Gastrocnemius medialis (tissue), 4 donors: Measurements from ENCODE around the gene SUPT5H.

Experiments used
- POLR2A ChIP-seq, 2 donors: fragments of 450-650 bp; IDR thresholded peaks; one replicate each; pipeline ENCODE4 v1.6.1; 2017; ENCODE audit warnings: antibody characterized with exemption in 2 of 2, mild to moderate bottlenecking in 2 of 2, moderate library complexity in 2 of 2
- TF ChIP-seq, protein P1 (sequence below), 5 experiments: fragments of 450-650 bp in 3 of 5; fragments of 200-600 bp in 2 of 5; sonication (generic) in 2 of 5; IDR thresholded peaks in 4 of 5; conservative IDR thresholded peaks in 1 of 5; 1 replicate in 4 of 5; 2 replicates in 1 of 5; pipeline ENCODE4 v1.5.1; 2016 to 2019; ENCODE audit warnings: antibody characterized with exemption in 5 of 5, mild to moderate bottlenecking in 3 of 5, moderate library complexity in 3 of 5

DNA sequence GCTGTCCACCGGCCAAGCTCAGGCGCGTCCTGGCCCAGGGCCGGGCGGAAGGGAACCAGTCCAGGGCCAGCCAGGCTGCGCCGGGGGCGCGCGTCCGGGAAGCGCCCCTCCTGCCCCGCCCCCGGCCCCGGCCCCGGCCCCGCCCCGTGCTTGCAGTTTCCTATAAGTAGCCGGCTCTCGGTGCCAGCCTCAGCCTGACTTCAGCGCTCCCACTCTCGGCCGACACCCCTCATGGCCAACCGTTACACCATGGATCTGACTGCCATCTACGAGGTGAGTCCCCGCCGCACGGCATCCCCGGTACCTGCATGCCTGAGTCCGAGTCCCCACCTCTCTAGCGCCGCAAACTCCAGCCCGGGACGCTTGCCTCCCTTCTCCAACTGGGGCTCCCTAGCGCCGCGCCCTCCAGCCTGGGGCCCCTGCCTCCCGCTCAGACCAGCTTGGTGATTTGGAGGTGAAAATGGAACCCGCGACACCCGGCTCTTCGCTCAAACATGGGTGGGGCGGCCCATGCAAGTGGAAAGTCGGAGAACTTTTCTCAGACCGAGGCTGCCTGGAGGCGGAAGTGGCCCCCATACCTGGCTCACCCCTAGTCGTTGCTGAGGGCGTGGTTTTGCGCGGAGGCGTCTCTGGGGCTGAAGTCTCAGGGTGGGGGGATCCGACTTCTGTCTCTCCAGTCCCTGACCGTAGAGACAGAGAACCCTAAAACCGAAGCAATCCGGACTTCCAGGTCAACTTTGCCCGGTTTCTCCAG, 38.5 kb upstream of the SUPT5H start, which contains the start of gene ZFP36:
- TF ChIP-seq POLR2A (IDR thresholded peaks at IDR 0.05), result peak; percentile 97
- TF ChIP-seq, protein P1, sequence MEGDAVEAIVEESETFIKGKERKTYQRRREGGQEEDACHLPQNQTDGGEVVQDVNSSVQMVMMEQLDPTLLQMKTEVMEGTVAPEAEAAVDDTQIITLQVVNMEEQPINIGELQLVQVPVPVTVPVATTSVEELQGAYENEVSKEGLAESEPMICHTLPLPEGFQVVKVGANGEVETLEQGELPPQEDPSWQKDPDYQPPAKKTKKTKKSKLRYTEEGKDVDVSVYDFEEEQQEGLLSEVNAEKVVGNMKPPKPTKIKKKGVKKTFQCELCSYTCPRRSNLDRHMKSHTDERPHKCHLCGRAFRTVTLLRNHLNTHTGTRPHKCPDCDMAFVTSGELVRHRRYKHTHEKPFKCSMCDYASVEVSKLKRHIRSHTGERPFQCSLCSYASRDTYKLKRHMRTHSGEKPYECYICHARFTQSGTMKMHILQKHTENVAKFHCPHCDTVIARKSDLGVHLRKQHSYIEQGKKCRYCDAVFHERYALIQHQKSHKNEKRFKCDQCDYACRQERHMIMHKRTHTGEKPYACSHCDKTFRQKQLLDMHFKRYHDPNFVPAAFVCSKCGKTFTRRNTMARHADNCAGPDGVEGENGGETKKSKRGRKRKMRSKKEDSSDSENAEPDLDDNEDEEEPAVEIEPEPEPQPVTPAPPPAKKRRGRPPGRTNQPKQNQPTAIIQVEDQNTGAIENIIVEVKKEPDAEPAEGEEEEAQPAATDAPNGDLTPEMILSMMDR (IDR thresholded peaks at IDR 0.05 in 4 of 5, conservative IDR thresholded peaks at IDR 0.05 in 1 of 5), result peak in 1 of 5 experiments; percentile 12
